B cell (primary cell): ENCODE measurements around the gene COG5.

Source experiments
- CTCF ChIP-seq: fragments of 200-600 bp; IDR thresholded peaks from one replicate; pipeline ENCODE4 v1.8.0; 2022; ENCODE audit warnings: antibody characterized with exemption, mild to moderate bottlenecking
- EZH2 ChIP-seq: IDR thresholded peaks from 2 replicates; pipeline ENCODE4 v1.6.1; 2012; ENCODE audit warnings: borderline replicate concordance, low read depth, mild to moderate bottlenecking, moderate library complexity, low read length; ENCODE audit not compliant: insufficient read depth, poor library complexity, severe bottlenecking

DNA sequence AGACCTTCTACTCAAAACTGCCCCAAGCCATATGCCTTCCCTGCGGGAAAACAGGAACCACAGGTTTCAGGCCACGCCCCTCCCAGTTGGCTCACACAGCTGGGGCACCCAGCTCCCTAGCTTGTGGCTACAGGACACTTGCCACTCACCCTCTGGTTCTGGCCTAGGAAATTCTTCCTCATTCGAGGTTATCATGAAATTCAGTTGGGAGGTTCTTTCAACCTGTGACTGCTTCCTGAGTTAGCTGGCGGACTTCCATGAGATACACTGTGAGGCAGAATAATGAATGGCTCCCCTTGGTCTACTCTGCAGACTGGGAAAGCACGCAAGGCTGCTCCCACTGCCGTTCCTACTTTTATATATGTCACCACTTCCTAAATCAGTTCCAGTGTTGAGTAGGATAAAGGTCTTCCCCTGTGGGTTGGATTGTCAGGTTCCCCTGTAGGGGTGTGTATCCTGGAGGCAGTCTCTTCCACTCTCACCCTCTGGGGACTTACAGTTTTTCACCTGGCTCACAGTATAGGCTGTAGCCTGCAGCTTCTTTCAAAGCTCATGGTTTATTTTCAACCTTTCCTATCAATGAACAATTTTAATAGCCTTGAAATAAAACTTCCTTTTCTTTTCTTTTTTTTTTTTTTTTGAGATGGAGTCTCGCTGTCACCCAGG is 56.9 kb downstream of the COG5 start:
- TF ChIP-seq CTCF (no peak), EZH2 (no peak)
